GM03348 (cell line): ENCODE measurements around the gene CHERP.
"Not testable (repeated sequence)": the region's sequence is repeated elsewhere in the genome, so short reads cannot be mapped to it uniquely, and the experiment has no call there.

ENCODE experiments used
- DNase-seq: peaks from one replicate; pipeline ENCODE4 v3.0.0; 2012; ENCODE audit warnings: low spot score

Gene CHERP

DNA sequence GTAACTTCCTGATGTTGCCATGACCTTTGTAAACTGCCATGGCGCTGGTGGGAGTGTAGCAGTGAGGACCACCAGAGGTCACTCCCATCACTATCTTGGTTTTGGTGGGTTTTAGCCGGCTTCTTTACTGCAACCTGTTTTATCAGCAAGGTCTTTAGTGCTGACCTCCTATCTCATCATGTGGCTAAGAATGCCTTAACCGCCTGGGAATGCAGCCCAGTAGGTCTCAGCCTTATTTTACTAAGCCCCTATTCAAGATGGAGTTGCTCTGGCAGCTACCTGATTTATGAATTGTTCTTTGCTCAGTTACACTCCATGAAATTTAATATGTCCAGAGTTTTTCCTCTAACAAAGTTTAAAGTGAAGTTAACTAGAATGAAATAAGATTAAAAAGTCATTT is 65.8 kb downstream of the CHERP start:
- no peak for DNase-seq

DNA sequence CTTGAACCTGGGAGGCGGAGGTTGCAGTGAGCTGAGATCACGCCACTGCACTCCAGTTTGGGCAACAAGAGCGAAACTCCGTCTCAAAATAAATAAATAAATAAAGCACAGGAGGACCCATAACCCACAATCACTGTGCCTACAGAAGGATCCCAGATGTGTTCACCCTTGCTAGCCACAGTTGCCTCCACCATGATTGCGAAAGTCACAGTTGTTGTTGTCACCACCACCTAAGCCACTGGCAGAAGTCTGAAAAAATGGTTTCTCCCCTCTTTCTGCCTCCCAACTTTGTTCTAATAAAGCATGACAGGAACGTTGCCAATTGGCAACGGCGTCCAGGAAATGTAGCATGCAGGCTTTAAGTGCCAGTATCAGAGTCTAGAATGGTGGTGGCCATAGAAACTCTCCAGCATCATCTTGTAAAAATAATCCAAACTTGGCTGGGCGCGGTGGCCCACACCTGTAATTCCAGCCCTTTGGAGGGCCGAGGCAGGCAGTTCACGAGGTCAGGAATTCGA is 68.3 kb downstream of the CHERP start:
- DNase-seq = no peak

DNA sequence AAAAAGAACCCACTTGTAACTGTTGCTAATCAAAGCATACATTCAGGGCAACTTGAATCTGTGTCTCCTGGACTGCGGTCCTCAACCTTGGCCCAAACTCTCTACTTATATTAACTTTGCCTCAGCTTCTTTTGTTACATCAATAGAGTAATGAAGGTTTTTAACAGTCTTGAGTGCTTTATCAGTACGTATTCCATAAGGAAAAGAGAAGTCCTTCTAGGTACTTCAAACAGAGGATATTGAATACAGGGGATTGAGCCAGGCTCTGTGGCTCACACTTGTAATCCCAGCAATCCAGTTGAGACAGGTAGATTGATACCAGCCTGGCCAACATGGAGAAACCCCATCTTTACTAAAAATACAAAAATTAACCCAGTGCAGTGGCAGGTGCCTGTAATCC is 69.2 kb downstream of the CHERP start:
- DNase-seq = no peak

DNA sequence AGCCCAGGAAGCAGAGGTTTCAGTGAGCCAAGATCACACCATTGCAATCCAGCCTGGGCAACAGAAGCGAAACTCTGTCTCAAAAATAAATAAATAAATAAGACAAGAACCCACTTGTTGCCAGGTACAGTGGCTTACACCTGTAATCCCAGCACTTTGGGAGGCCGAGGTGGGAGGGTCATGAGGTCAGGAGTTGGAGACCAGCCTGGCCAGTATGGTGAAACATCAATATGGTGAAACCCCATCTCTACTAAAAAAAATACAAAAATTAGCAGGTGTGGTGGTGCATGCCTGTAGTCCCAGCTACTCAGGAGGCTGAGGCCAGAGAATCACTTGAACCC is 69.7 kb downstream of the CHERP start:
- not testable (repeated sequence) for DNase-seq

DNA sequence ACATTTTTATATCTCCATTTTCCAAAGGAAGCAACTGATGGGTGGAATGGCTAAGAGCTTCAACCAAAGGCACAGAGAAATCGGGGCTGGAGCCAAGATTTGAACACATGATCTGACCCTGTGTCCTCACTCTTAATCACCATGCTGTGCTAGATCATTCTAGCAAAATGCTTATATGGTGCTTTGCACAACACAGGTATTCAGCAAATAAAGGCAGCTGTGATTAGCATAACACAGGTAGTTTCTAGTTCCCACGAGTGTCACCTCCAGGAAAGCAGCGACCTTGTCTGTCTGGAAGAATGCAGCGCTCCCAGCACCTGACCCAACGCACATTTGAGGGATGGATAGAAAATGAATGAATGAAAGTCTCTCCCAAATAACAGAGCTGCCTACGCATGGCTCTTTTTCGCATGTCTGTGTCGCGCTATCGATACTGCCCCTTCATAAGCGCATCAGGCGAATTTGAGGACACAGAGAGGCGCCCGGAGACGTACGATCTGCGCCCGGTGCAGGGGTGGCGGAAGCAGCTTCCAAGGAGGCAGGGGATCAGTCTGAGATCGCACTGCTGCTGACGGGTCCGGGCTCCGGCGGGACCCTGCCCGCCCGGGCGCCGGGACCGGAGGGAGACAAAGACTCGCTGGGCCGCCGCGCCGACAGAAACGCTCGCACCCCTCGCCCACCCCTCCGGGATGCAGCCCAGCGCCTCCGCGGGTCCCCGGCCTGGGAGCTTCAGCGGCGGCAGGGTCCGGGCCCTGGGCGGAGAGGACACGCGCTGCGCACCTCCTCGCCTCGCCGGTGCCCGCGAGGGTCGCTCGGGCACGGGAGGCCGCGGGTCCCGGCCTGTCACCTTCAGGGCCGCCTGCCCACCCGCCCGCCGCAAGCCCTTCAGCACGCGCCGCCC is 71.1 kb downstream of the CHERP start:
- DNase-seq = peak; percentile 49

DNA sequence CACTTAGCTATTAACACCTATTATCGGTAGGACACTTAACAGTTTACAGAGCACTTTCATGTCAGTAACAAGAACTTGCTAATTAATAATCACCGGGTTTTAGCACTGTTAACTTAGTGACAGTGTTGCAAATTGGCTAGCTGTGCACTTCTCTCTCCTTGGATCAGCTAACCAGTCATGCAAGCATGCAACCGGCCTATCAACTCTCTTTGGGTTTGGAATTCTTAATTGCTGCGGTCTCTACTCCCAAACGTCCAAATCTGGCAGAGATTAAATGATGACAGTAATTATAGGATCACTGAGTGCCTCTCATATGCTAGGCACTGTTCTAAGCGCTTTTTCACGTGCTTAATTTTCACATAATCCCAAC is 71.7 kb downstream of the CHERP start:
- DNase-seq = peak; percentile 33
